Occipital lobe (tissue), 2 donors: Measurements from ENCODE around the gene CAP2. TPM values are rescaled to one million over a fixed set of nuclear protein-coding genes. Genes with fewer than 3 reads are reported as not detected.
"Not testable (repeated sequence)": the region's sequence is repeated elsewhere in the genome, so short reads cannot be mapped to it uniquely, and the experiment has no call there.

ENCODE experiments used
- DNase-seq: peaks from one replicate; lab custom pipeline; 2025; lab: John Stamatoyannopoulos, UW
- total RNA-seq: library from RNA; depleted of rRNA; stranded (reverse); fragments of >200 nt; gene quantifications from one replicate; pipeline ENCODE4 v1.2.3, GENCODE V29; 2014

Gene CAP2
- total RNA-seq, 1 donor from 2014 or later, result 33.7 TPM

DNA sequence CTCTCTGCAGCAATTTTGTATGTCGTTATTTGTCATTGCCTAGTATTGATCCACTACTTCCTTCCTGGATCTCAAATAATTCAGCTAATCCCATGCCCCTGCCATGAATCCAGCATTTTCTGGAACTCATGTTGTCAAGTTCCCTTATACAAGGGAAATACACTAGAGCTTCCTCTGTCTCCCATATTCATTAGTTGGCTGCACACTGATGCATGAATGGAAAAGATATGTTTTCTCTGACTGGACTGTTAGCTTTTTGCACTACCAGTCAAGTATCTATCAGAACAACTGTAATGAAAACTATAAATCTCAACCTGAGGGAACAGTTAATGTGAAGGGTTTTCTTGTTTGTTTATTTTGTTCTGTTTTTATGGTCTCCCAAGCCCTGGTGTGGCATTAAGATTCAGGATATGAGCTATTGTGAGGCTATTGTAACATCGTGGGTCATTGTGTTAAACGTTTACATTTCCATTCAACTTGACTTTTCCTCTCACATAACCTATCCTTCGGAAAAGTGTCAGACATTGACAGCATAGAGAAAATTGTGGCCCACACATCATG is 104.2 kb downstream of the CAP2 start:
- DNase-seq, result no peak

DNA sequence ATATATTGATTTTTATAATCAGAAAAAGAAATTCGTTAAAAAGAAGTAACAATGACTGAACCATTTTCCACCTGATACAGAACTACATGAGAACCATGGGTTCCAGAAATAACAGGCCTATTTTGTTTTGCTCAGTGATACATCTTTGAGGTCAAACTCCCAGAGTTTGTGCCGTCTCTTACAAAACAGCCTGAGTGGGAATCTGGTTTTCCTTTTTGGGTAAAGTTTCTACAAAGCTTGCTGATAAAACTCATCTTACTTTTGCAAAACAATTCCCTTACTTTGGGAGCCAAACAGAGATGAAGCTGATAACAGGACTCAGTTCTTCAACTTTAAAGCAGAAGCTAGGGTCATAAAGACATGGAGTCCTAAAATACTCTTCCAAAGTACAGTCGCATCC is 108.0 kb downstream of the CAP2 start:
- DNase-seq, result no peak

GRCh38 chr6:17501982-17502704 is 108.7 kb downstream of the CAP2 start:
- DNase-seq, result no peak

DNA sequence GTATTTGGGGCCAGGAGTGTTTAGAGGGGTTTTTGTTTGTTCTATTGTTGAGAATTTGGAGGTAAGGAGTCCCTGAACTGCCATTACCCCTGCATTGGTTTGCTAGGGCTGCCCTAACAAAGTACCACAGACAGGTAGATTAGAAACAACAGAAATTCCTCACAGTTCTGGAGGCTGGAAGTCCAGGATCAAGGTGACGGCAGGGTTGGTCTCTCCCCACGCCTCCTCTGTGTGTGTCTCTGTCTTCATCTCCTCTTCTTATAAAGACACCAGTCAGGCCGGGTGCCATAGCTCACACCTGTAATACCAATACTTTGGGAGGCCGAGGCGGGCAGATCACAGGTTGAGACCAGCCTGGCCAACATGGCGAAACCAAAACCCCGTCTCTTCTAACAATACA is 109.7 kb downstream of the CAP2 start:
- DNase-seq, result no peak

GRCh38 chr6:17504005-17504404 is 110.6 kb downstream of the CAP2 start:
- DNase-seq, result no peak

DNA sequence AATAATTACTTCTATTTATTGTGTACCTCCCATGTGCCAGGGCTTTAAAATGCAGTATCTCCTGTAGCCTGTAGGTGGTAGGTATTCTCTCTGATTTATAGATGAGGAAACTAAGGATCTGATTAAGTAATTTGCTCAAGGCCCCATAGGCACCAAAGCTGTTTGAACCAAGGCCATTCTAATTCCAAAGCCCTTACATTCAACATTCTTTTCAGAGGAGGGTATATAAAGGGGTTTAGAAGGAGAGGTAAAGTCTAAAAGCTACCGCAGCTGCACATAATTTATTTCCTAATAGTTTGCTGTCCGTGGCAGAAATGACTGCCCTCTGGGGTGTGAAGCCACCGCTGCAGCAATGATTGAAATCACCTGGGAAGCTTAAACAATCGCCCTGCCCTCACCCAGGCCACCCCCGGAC is 111.7 kb downstream of the CAP2 start:
- no peak for DNase-seq

DNA sequence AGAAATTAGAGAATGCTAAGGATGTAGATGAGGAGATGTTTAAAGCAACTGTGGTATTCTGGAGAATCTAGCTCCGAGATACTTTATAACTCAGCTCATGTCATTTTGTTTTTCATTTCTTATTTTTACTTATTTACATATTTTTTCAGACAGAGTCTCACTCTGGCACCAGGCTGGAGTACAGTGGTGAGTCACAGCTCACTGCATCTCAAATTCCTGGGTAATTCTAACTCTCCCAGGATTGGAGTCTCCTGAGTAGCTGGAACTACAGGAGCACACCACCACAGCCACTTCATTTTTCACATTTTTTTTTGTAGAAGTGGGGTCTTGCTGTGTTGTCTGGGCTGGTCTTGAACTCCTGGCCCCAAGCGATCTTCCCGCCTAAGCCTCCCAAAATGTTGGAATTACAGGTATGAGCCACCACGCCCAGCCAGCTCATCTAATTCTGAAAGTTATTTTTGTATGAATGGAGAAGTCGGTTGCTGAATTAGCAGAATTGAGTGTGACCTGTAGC is 112.4 kb downstream of the CAP2 start:
- no peak for DNase-seq

GRCh38 chr6:17506531-17506930 is 113.1 kb downstream of the CAP2 start:
- DNase-seq, result no peak

DNA sequence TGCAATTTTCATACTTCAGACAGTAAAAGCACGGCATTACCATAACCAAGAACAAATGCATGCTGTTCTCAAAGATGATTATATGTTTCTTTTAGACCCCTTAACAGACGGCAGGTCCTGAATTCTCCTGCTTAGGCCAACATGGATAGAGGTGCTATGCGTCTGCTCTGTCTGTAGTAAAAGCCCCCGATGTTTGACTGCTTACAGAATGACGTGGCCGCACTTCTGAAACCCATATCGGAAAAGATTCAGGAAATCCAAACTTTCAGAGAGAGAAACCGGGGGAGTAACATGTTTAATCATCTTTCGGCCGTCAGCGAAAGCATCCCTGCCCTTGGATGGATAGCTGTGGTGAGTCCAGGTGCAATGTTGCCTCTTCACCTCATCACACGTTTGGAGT is 113.6 kb downstream of the CAP2 start:
- no peak for DNase-seq

- DNase-seq, result no peak
These were observed 117.7 kb downstream of the CAP2 start for GRCh38 chr6:17511084-17511483.

DNA sequence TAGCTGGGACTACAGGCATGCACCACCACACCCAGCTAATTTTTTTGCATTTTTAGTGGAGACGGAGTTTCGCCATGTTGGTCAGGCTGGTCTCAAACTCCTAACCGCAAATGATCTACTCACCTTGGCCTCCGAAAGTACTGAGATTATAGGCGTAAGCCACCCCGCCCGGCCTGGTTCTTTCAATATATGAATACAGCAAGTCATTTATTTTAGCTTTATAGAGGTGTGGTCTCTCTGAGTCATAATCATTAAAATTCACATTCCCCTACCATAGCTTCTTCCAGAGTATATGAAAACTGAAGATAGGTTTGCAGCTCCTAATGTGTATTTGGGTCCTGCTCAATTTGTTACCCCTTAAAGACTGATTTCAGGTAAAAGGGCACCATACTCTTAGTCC is 118.2 kb downstream of the CAP2 start:
- no peak for DNase-seq

GRCh38 chr6:17519120-17519519 is 125.7 kb downstream of the CAP2 start:
- no peak for DNase-seq

DNA sequence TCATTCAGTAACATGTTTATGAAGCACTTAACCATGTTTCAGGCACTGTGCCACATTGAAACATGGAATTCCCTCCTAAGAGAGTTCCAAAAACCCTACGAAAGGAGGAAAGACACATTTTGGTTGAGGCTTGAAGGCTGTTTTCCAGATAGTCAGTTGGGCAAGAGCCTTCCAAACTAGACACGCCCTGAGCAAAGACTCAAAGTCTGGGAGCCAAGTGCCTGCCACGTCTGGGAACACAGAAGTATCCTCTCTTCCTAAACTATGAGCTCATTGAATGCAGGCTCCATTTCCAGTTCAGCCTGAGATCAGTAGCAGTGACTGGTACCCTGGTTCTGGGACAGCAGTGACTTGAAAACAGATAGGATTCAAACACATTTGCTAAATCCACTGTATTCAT is 132.2 kb downstream of the CAP2 start:
- no peak for DNase-seq

GRCh38 chr6:17527076-17527475 is 133.7 kb downstream of the CAP2 start:
- no peak for DNase-seq

GRCh38 chr6:17530321-17530835 is 137.0 kb downstream of the CAP2 start:
- DNase-seq, result no peak

- no peak for DNase-seq
These were observed 143.2 kb downstream of the CAP2 start for GRCh38 chr6:17536586-17536985.

DNA sequence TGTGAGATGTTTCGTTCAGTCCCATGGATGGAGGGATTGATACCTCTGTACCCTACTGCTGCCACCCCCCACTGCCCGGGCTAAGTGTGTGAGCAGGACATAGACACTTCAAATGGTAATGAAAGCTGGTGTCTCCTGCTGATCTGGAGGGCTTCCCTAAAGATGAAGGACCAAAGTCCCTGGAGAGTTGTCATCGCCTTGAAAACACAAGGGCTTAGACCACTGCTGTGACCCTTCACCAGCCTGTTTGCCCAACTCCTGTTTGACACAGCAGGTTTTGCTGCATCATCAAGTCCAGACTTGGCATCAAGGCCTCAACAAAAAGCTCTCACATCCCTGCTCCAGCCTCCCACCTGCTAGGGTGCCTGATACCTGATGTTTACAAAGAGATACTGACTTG is 148.8 kb downstream of the CAP2 start:
- no peak for DNase-seq

DNA sequence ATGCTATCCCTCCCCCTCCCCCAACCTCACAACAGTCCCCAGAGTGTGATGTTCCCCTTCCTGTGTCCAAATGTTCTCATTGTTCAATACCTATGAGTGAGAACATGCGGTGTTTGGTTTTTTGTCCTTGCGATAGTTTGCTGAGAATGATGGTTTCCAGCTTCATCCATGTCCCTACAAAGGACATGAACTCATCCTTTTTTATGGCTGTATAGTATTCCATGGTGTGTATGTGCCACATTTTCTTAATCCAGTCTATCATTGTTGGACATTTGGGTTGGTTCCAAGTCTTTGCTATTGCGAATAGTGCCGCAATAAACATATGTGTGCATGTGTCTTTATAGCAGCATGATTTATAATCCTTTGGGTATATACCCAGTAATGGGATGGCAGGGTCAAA is 152.3 kb downstream of the CAP2 start:
- not testable (repeated sequence) for DNase-seq

GRCh38 chr6:17551383-17551958 is 158.1 kb downstream of the CAP2 start:
- DNase-seq, result no peak

DNA sequence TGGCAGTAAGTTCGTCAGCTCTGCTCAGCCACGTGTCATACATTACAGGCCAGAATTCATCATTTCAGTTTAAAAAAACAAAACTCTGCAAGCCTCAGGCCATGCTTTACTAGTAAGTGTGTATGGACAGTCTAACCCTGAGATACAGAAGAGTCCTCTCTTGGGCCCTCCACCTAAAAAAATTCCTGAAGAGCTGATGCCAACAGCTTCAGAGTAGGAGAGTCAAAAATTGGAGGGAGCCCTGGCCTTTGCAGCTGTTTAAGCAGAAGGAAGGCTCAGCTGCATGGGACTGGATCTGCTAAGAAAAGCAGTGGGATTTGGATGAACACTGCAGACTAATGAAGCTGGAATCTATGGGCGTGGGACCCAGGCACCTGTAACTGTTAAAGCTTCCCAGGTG is 159.5 kb downstream of the CAP2 start:
- no peak for DNase-seq

DNA sequence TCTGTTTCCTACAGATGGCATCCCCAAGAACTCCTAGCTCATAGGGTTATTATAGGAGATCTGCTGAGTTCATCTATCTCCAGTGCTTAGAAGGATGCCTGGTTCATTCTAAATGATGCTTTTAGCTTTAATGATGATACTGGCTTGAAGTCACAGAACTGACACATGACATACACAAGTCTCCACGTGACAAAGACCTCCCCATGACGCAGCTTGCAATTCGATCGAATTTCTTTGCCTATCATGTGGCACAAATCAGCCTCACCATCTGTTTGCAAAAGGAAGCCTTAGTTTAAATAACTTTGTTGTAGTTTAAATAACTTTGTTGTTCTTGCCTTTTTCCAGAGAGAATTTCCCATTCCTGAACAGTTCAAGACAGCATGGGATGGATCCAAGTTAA is 162.6 kb downstream of the CAP2 start:
- no peak for DNase-seq

GRCh38 chr6:17562636-17563035 is 169.2 kb downstream of the CAP2 start:
- no peak for DNase-seq

DNA sequence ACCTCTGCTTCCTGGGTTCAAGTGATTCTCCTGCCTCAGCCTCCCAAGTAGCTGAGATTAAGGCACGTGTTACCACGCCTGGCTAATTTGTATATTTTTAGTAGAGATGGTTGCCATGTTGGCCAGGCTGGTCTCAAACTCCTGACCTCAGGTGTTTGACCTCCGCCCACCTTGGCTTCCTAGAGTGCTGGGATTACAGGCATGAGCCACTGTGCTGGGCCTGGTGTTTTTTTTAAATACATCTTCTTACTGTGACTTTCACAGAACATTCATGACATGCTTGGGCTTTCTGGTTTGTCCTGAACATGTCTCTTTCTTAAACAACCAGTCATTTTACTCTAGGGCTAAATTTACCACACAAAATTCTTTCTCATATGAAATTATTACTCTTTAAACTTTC is 172.0 kb downstream of the CAP2 start:
- DNase-seq, result no peak
